B cell (primary cell): ENCODE data around the gene MOV10L1.

Experiments
- EZH2 ChIP-seq: IDR thresholded peaks from 2 replicates; pipeline ENCODE4 v1.6.1; 2012; ENCODE audit warnings: borderline replicate concordance, low read depth, mild to moderate bottlenecking, moderate library complexity, low read length; ENCODE audit not compliant: insufficient read depth, poor library complexity, severe bottlenecking
- TF ChIP-seq, protein P1 (sequence below): fragments of 200-600 bp; IDR thresholded peaks from one replicate; pipeline ENCODE4 v1.8.0; 2022; ENCODE audit warnings: antibody characterized with exemption, mild to moderate bottlenecking

DNA sequence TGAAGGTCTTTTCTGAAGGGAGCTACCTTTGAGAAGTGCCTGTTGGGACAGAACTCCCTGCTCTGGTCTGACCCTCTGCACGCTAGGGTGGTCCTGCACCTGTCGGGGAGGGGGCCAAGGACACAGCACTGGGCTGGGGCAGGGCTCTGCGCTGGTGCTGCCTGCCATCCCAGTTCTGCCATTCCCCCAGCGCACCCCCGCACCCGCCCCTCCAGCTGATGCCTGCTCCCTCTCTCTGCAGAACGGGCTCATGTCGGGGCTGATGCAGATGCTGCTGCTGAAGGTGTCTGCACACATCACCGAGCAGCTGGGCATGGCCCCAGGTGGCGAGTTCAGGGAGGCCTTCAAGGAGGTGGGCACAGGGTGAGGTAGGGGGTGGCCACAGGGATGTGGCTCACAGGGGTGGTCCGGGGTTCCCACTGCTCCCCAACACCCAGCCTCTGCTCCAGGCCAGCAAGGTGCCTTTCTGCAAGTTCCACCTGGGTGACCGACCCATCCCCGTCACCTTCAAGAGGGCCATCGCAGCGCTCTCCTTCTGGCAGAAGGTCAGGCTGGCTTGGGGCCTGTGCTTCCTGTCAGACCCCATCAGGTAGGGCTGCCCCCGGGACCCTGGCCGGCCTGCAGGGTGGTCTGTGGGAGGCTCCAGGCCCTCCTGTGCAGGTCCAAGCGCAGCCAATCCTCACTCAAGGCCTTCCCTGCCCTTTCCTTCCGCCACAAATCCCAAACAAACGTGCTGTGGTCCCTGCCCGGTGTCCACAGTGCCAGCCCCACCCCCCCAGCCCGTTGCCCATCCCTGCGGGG lies 107.4 kb downstream of the MOV10L1 start:
- TF ChIP-seq, protein P1, sequence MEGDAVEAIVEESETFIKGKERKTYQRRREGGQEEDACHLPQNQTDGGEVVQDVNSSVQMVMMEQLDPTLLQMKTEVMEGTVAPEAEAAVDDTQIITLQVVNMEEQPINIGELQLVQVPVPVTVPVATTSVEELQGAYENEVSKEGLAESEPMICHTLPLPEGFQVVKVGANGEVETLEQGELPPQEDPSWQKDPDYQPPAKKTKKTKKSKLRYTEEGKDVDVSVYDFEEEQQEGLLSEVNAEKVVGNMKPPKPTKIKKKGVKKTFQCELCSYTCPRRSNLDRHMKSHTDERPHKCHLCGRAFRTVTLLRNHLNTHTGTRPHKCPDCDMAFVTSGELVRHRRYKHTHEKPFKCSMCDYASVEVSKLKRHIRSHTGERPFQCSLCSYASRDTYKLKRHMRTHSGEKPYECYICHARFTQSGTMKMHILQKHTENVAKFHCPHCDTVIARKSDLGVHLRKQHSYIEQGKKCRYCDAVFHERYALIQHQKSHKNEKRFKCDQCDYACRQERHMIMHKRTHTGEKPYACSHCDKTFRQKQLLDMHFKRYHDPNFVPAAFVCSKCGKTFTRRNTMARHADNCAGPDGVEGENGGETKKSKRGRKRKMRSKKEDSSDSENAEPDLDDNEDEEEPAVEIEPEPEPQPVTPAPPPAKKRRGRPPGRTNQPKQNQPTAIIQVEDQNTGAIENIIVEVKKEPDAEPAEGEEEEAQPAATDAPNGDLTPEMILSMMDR: no peak
- TF ChIP-seq EZH2: no peak
